GM19395 (cell line): ENCODE measurements around the gene TBX21.

Source experiments
- ATAC-seq: cut with Tn5 transposase; IDR thresholded peaks from one replicate; pipeline ENCODE4 v1.9.1; 2021; ENCODE audit warnings: mild to moderate bottlenecking, moderate library complexity; ENCODE audit not compliant: unreplicated experiment

Gene TBX21

DNA sequence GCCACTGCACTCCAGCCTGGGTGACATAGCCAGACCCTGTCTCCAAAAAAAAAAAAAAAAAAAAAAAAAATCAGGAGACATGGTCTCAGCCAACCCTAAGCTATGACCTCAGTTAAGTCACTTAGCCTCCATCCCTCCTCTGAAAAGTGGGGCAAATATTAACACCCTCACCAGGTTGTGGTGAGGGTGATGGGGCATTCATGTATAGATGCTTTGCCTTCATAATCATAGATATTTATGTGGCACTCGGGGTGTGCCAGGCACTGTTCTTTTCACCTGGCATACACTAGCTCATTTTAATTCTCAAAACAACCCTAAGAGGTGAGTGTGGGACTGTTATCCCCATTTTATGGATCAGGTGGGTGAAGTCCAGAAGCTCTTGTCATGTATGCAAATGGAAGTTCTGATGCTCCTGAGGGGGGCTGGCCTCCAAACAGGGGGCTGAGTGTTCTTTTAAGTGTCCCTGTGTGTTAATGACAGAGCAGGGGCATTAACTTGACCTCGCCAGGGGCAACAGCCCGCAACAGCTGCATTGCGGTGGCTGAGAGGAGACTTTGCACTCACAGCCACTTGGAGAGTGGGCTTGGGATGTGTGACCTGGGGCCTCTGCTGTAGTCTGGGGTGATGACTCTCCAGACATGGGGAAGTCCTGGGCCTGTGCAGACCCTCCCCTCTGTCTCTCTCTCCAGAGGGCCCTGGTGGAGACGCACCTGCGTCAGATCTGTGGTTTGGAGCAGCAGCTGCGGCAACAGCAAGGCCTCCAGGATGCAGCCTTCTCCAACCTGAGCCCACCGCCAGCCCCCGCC lies 34.9 kb upstream of the TBX21 start:
- no peak for ATAC-seq

GRCh38 chr17:47698749-47699535 lies 34.1 kb upstream of the TBX21 start:
- no peak for ATAC-seq

- no peak for ATAC-seq
Observed at GRCh38 chr17:47699536-47699840, 33.5 kb upstream of the TBX21 start.

DNA sequence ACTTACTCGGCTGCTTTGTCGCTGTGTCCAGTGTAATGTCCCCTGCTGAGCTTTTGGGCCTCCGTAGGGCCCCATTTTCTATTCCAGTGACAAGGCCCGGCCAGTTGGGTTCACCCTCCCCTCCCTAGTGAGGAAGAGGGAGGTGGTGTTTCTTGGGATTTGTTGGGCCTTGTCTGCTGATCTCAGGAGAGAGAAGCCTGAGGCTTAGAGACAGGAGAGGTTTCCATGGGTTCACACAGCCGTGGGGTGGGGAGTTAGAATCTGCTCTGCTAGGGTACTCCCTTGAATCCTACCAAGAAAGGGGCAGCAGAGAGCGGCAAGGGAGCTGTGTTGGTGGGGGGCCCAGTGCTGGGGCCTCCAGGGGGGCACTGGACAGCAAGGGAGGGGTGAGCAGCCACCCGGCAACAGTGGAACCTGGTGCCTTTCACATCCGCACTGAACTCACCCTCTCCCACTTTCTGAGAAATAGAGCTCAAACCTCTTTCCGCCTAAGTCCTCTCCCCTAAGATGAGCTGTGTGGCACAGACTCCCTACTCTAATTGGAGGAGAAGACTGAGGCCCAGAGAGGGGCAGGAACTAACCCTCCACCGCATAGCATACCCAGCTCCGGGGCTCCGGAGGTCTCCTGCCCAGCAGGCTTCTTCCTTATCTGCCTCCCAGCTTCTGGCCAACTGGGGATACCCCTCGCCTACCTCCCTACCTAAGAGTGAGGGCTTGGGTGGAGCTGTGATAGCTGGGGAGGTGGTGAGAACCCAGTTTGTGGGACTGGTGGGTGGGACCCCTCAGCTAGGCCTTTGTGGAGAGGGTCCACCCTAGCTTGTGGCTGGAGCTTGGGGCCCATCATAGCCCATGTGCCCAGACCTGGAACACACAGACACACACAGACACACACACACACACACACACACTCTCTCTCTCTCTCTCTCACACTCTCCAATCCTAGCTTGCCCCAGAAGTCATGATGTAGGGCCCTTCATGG lies 32.3 kb upstream of the TBX21 start:
- ATAC-seq: no peak

DNA sequence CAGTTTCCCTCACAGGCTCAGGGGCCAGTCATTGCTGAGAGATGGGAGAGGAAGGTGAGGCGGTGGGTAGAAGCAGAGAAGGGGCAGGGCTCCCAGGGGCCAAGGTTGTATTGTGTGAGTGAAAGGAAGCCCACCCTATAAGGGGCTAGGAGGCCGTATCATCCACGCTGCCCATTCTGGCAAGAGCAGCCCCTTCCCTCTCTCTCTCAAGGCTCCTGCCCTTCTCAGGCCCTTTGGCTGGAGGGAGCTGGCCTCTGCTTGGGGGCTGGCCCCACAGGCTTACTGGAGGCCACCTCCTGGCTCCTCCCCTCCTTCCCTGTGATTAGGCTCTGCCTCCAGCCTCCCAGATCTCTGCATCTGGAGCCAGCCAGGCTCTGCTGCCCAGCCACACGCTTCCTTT lies 31.4 kb upstream of the TBX21 start:
- no peak for ATAC-seq

DNA sequence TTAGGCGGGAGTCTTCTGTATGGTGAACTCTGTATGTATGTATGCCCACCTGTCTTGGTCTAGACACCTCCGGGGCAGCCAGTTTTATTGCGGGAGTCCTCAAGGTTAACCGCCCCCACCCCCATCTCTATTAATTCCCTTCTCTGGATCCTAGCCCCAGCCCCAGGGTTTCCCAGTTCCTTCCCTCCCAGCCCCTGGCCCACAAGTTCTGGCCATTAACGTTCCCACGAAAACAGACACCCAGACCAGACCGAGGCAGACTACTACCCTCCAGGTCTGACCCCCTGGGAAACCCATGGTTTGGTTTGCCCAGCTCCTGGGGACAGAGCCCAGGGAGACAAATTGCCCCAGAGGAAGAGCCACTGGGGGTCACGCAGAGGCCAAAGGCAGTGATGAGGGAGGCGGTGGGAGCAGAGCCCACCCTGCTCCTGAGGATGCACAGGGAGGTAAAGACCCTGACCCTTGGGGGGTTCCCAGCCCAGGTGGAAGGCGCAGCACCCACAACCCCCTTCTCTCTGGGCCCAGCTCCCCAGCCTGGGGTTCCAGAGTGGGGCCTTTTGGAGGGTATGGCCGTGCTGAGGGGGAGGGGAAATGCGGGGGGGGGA lies 30.5 kb upstream of the TBX21 start:
- no peak for ATAC-seq

DNA sequence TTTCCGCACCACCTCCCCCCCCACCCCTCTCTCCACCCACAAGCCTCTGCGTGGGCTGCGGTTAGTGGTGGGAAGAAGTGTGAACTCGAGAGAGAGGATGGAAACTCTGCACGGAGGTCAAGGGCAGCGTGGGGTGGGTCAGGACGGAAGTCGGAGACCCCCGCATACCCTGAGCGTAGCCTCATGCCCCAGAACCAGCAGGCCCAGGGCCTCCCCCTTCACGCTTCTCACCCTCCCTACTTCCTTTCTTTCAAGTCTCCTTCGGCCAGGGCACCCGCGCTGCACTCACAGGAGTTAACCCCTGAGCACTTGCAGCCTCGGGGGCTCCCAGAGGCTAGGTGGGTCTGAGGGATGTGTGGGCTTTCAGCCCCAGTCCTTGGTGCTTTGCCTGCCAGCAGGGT lies 29.8 kb upstream of the TBX21 start:
- no peak for ATAC-seq

DNA sequence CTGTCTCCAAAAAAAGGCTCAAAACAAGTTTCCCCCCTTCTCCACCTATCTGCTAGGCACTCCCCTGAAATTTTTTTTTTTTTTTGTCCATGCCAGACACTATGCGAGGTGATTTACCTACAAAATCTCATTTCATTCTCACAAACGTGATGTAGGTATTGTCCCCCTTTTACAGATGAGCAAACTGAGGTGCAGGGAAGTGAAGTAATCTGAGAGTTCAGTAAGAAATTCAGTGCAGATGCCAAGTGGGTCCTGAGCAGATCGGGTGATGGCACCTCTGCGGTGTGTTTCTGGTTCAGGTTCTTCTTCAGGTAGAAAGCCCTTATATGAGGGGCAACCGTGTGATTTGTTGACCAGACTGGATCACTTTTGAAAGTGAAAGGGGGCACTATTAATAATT lies 29.4 kb upstream of the TBX21 start:
- no peak for ATAC-seq

GRCh38 chr17:47704116-47704515 lies 28.9 kb upstream of the TBX21 start:
- no peak for ATAC-seq

DNA sequence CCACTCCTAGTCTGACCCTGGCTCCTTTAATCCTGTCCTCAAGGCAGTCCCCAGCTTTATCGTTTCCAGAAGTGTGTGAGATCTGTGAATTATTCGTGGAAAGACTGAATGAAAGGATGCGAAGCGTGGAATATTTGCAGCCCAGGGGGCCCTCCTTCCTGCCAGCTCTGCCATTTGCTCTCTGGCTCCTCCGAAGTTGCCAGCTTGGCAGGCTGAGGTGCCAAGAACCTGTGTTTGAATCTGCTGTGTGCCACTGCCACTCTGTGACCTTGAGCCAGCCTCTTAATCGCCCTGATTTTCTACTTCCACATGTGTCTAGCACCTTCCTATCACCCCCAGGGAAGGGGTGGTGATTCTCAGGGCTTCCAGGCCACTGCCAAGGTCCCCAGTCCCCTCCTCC lies 28.3 kb upstream of the TBX21 start:
- ATAC-seq: no peak

DNA sequence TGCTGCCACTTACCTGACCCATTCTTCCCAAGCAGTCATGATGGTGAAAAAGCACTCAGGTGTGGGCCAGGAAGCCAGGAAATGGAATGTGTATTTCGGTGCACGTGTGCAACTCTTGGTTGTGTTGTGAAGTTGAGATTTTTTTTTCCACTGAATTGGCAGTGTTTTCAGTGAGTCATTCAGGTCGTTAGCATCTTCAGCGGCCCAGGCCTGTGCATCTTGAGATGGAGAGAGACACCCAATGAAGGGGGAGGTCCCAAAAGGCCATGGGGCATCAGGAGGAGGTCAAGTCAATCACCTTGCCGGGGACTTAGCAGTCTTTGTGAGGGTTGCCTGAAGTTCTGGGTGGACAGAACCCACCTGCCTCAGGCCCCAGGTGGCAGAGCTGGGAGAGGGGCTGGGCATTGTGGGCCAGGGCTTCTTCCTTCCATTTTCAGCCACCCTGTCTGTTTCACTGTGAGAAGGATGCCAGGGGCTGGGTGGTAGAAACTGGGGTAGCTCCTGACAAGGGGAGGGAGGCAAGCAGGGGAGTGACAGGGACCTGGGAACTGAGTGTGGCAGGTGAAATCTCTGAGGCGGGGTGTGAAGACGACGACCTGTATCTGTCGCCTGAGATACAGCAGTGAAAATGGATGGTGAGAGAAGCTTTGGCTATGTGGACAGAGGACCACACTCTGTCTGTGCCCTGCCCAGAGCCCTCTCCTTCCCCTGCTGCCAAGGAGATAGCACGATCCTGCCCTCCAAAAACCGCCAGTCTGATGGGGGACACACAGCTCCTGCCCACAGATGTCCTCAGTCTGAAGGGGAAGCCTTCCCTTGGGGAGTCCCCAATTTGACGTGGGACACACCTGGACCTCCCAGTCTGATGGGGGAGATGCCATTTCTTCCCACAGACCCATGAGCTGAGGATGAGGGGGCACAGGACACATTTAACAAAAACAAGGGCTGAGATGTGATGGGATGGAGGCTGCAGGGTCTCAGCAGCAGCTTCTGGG lies 27.2 kb upstream of the TBX21 start:
- no peak for ATAC-seq

- no peak for ATAC-seq
Observed at GRCh38 chr17:47707056-47707804, 25.8 kb upstream of the TBX21 start.

DNA sequence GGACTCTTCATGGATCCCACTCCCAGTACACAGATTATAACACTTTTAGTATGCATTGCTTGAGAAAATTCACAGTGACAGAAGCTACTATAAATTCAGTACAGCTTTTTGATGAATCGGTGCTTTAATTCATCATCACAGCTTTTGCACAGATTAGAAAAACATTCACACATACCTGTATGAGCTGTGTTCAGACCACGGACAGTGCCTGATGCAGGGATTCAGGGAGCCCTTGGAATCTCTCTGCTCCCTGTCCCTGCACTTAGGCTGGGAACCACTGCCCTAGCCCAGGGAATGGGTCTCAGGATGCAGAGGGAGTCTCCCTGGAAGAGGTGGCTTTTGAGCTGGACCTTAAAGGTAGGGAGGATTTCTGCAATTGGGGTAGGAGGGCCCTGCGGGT lies 25.2 kb upstream of the TBX21 start:
- no peak for ATAC-seq

DNA sequence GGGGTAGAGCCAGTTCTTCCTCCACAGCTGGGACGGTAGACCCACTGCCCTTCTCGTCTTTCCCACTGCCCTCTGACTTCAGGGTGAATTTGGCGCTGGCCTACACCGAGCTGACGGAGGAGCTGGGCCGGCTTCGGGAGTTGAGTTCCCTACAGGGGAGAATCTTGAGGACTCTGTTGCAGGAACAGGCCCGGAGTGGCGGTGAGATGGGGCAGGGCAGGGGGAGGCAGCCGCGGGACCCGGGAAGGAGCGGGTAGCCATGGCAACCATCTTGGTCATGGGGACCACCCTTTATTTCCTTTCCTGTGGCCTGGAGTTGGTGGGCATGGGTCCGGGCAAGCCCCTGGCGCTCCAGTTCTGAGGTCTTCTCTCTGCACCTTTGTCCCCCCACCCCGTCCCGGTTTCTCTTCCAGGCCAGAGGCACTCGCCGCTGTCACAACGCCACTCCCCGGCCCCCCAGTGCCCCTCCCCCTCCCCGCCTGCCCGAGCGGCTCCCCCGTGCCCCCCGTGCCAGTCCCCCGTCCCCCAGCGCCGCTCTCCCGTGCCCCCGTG lies 24.6 kb upstream of the TBX21 start:
- no peak for ATAC-seq

- ATAC-seq: no peak
Observed at GRCh38 chr17:47708864-47709541, 24.0 kb upstream of the TBX21 start.

GRCh38 chr17:47709594-47709993 lies 23.4 kb upstream of the TBX21 start:
- ATAC-seq: no peak

DNA sequence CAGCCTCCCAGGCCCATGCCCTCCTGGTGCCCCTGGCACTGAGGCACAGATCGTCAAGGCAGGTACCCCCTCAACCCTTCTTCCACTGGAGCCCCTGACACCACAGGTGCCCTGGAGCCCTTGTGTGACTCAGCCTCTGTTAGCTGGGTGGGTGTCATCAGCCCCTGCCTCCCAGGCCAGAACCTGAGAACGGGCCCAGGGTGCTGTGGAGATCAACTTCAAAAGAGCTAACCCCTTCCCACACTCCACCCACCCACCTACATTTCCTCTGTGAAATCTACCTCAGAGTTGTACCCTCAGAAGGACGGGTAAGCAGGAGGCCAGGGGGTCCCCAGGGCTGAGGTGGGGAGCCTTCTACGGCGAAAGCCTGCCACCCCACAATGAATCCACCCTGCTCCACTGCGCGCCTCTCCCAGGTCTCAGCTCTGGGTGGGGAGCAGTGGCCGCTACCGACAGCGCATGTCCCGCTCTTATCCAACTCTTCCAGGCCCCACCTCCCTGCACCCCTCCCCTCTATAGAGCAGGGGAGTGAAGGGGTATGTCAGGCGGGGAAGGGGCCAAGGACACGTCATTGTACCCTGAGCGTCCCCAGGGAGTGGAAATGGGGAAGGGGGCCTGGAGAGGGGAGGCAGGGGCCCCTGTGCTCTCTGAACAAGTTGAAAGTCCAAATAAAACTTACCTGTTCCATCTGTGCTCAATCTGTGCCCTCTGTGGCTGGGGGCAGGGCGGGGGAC lies 21.5 kb upstream of the TBX21 start:
- no peak for ATAC-seq
